PC-9 (cell line): ENCODE results near the gene ST6GALNAC3. TPM values are rescaled to one million over a fixed set of nuclear protein-coding genes. Genes with fewer than 3 reads are reported as not detected.

Experiments
- BruUV-seq: library from RNA; stranded (reverse); fragments of 400-500 nt; replicated peaks from 2 replicates; lab custom pipeline; 2021; lab: Mats Ljungman, UMichigan
- CTCF ChIA-PET: fragments of 300-600 bp; sonication (Branson Sonifier 250); formaldehyde crosslinking; loops from one replicate; lab custom pipeline; 2022; ENCODE audit warnings: antibody characterized with exemption; lab: Charles Lee
- POLR2A ChIA-PET: fragments of 300-600 bp; sonication (Branson Sonifier 250); formaldehyde crosslinking; loops from one replicate; lab custom pipeline; 2022; ENCODE audit warnings: antibody characterized with exemption; ENCODE audit not compliant: unreplicated experiment; lab: Charles Lee
- DNase-seq, 2 experiments: peaks; one replicate each; pipeline versions ENCODE4 v3.0.0 to v3.0.0-alpha.2; 2015 to 2022; ENCODE audit warnings: mixed read lengths in 1 of 2
- H2AFZ ChIP-seq: fragments of 200-600 bp; sonication (generic); 2 replicates; pipeline ENCODE4 v1.8.1; 2017; ENCODE audit warnings: antibody characterized with exemption
- H3F3A ChIP-seq: fragments of 200-600 bp; sonication (generic); 2 replicates; pipeline ENCODE4 v1.8.1; 2017; ENCODE audit warnings: antibody characterized with exemption, mild to moderate bottlenecking, low read depth; ENCODE audit not compliant: insufficient read depth
- H3K27ac ChIP-seq: fragments of 200-600 bp; sonication (generic); 2 replicates; pipeline ENCODE4 v1.6.1; 2016; ENCODE audit warnings: mixed run types
- H3K27me3 ChIP-seq: fragments of 200-600 bp; sonication (generic); 2 replicates; pipeline ENCODE4 v1.6.1; 2016; ENCODE audit warnings: low read depth, mixed run types; ENCODE audit not compliant: insufficient read depth
- H3K36me3 ChIP-seq: fragments of 200-600 bp; sonication (generic); 2 replicates; pipeline ENCODE4 v1.6.1; 2016; ENCODE audit warnings: low read depth, mixed run types
- H3K4me1 ChIP-seq: fragments of 200-600 bp; sonication (generic); replicated peaks from 2 replicates; pipeline ENCODE4 v1.6.1; 2016; ENCODE audit warnings: mixed run types; ENCODE audit not compliant: insufficient read depth
- H3K4me2 ChIP-seq: fragments of 200-600 bp; sonication (generic); 2 replicates; pipeline ENCODE4 v1.6.1; 2017; ENCODE audit warnings: mixed run types
- H3K4me3 ChIP-seq: fragments of 200-600 bp; sonication (generic); 2 replicates; pipeline ENCODE4 v1.6.1; 2016; ENCODE audit warnings: mixed run types
- H3K79me2 ChIP-seq: fragments of 200-600 bp; sonication (generic); 2 replicates; pipeline ENCODE4 v1.6.1; 2017; ENCODE audit warnings: low read depth, mixed run types
- H3K9me2 ChIP-seq: fragments of 200-600 bp; sonication (generic); 2 replicates; pipeline ENCODE4 v1.8.1; 2017; ENCODE audit warnings: mild to moderate bottlenecking; ENCODE audit not compliant: insufficient read depth
- H3K9me3 ChIP-seq: fragments of 200-600 bp; sonication (generic); 2 replicates; pipeline ENCODE4 v1.8.1; 2016; ENCODE audit warnings: low read depth; ENCODE audit not compliant: insufficient read depth
- H4K20me1 ChIP-seq: fragments of 200-600 bp; sonication (generic); 2 replicates; pipeline ENCODE4 v1.8.1; 2017; ENCODE audit not compliant: insufficient read depth
- EZH2 ChIP-seq: fragments of 200-600 bp; sonication (generic); IDR thresholded peaks from 2 replicates; pipeline ENCODE4 v1.8.0; 2017; ENCODE audit warnings: antibody characterized with exemption, low read depth
- intact Hi-C: fragments of 100-400 bp; cut with micrococcal nuclease; formaldehyde crosslinking; loops from one replicate; pipeline ENCODE4 v1.10.0; 2022; ENCODE audit not compliant: unreplicated experiment
- total RNA-seq: library from RNA; stranded (reverse); gene quantifications from 2 replicates; pipeline ENCODE4 v1.2.3, GENCODE V29; 2021
- TF ChIP-seq, protein P1 (sequence below): fragments of 200-600 bp; sonication (generic); conservative IDR thresholded peaks from 2 replicates; pipeline ENCODE4 v1.6.1; 2017; ENCODE audit warnings: mixed run types, antibody characterized with exemption, mild to moderate bottlenecking, moderate library complexity

Gene ST6GALNAC3
- total RNA-seq, 1 experiment from 2014 or later: 0.04 TPM

DNA sequence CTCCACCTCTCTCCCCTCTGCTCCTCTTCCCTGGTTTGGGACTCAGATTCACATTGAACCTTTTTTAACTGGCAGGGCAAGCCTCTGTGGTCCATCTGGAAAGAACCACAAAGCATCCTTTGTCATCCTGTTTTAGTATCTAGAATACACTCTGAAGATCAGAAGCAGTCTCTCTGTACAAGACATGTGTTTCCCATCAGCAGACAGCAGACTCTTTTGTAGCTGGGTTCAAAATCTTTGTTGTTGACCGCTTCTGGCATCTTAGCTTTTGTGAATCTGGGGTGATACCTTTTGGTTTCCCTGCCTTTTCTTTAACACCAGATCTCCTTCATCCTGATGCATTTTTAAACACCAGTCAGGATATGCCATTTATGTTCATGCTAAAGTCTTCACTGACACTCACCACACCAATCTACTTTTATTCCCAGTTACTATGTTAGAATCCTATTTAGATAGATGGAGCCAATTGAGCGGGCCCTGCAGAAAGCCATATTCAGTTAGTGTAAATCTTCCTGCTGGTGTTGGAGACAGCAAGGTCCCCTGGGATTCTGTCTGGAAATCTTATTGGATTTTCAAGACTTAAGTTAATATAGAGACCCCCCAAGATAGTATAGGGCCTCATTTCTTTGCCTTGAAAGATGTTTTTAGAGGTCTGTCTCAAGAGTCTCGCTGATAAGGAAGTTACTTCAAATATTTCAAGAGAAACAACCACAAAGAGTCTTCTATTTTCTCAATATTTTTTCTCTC lies 51.1 kb downstream of the ST6GALNAC3 start:
- CTCF ChIA-PET: no interaction called here
- BruUV-seq: no TSS peak
- intact Hi-C loops: no loop called here
- H3K27ac ChIP-seq: no peak overlapping the region
- no peak overlapping the region for H3K4me3 ChIP-seq
- H4K20me1 ChIP-seq: no peaks in the 10 kb centered on the region
- no peak for TF ChIP-seq EZH2
- TF ChIP-seq, protein P1, sequence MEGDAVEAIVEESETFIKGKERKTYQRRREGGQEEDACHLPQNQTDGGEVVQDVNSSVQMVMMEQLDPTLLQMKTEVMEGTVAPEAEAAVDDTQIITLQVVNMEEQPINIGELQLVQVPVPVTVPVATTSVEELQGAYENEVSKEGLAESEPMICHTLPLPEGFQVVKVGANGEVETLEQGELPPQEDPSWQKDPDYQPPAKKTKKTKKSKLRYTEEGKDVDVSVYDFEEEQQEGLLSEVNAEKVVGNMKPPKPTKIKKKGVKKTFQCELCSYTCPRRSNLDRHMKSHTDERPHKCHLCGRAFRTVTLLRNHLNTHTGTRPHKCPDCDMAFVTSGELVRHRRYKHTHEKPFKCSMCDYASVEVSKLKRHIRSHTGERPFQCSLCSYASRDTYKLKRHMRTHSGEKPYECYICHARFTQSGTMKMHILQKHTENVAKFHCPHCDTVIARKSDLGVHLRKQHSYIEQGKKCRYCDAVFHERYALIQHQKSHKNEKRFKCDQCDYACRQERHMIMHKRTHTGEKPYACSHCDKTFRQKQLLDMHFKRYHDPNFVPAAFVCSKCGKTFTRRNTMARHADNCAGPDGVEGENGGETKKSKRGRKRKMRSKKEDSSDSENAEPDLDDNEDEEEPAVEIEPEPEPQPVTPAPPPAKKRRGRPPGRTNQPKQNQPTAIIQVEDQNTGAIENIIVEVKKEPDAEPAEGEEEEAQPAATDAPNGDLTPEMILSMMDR: no peak
- no peaks in the 10 kb centered on the region for H3K36me3 ChIP-seq
- no peak for DNase-seq
- H3K9me3 ChIP-seq: no peaks in the 10 kb centered on the region; the same call in 1 of the 2 replicates
- POLR2A ChIA-PET: no interaction called here
- no peak overlapping the region for H2AFZ ChIP-seq
- H3K4me2 ChIP-seq: no peak overlapping the region
- no peaks in the 10 kb centered on the region for H3F3A ChIP-seq
- H3K27me3 ChIP-seq: peaks cover 13% of the 10 kb centered on the region; the same call in 1 of the 2 replicates
- no peaks in the 10 kb centered on the region for H3K9me2 ChIP-seq
- no peaks in the 10 kb centered on the region for H3K4me1 ChIP-seq
- no peaks in the 10 kb centered on the region for H3K79me2 ChIP-seq

DNA sequence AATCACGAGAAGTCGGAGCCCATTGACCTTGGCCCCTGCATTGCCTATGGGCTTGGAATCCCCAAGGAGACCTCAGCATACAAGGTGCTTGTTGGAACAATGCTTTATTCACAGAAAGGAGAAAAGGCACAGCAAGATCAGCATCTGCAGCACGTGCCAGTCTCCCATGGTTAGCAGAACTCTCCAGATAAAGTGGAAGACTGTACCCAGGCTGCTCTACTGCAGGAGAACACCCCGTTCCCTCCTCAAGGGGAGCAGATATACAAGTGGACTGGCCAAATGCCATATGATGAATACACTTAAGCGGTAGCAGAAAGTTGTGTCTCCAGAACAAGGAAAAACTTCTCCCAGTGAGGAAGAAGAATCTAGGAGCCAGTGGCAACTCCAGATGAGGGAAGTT lies 53.5 kb downstream of the ST6GALNAC3 start:
- Histone ChIP-seq H3K4me1 (no peaks in the 10 kb centered on the region), H3K4me2 (no peak overlapping the region), H3K36me3 (no peaks in the 10 kb centered on the region), H3K79me2 (no peaks in the 10 kb centered on the region), H3K4me3 (no peak overlapping the region), H4K20me1 (no peaks in the 10 kb centered on the region), H3K9me3 (no peaks in the 10 kb centered on the region), H3K27me3 (peaks cover 13% of the 10 kb centered on the region; the same call in 1 of the 2 replicates), H3F3A (no peaks in the 10 kb centered on the region), H3K9me2 (no peaks in the 10 kb centered on the region), H2AFZ (no peak overlapping the region), H3K27ac (no peak overlapping the region)
- BruUV-seq: no TSS peak
- CTCF ChIA-PET: no interaction called here
- intact Hi-C loops: no loop called here
- no peak for DNase-seq
- POLR2A ChIA-PET: no interaction called here
- TF ChIP-seq EZH2: no peak
- TF ChIP-seq, protein P1: no peak

DNA sequence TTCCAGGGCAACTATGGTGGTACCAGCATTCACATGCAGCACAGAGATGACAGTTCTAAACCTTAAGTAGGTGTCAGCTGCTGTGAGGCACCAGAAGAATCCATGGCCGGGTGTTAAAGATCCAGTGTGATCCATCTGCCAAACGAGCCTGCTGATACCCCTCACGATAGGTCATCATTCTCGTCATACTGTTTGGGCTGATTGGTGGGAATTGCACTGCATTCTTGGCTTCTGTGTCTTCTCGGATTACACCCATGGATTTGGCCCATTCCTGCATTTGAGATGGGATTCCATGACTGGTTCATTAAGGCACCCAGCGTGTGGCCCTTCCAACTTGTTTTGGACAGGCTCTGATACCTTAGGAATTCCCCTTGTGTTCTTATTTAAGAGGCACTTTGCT lies 55.2 kb downstream of the ST6GALNAC3 start:
- H3K27me3 ChIP-seq: peaks cover 13% of the 10 kb centered on the region; the same call in 1 of the 2 replicates
- no peaks in the 10 kb centered on the region for H3K9me3 ChIP-seq
- no peak overlapping the region for H3K4me3 ChIP-seq
- no peaks in the 10 kb centered on the region for H3K4me1 ChIP-seq
- no peaks in the 10 kb centered on the region for H3F3A ChIP-seq
- ChIA-PET POLR2A (no interaction called here), CTCF (no interaction called here)
- H3K36me3 ChIP-seq: no peaks in the 10 kb centered on the region
- BruUV-seq: no TSS peak
- no peak overlapping the region; the same call in 1 of the 2 replicates for H2AFZ ChIP-seq
- H4K20me1 ChIP-seq: no peaks in the 10 kb centered on the region
- no peak for DNase-seq
- H3K79me2 ChIP-seq: no peaks in the 10 kb centered on the region
- no peaks in the 10 kb centered on the region for H3K9me2 ChIP-seq
- no peak overlapping the region for H3K4me2 ChIP-seq
- no peak overlapping the region for H3K27ac ChIP-seq
- intact Hi-C loops: no loop called here
- no peak for TF ChIP-seq EZH2
- TF ChIP-seq, protein P1: no peak
